Limb (tissue), 2 donors: Measurements from ENCODE around the gene LCN1.

ENCODE experiments used
- DNase-seq, 2 donors: peaks; one replicate each; pipeline ENCODE4 v3.0.0-alpha.2; 2016; ENCODE audit errors: extremely low spot score in 2 of 2

Gene LCN1

GRCh38 chr9:135488527-135488926 lies 32.7 kb upstream of the LCN1 start:
- no peak for DNase-seq

- no peak for DNase-seq
These were observed 31.9 kb upstream of the LCN1 start for GRCh38 chr9:135489188-135489906.

DNA sequence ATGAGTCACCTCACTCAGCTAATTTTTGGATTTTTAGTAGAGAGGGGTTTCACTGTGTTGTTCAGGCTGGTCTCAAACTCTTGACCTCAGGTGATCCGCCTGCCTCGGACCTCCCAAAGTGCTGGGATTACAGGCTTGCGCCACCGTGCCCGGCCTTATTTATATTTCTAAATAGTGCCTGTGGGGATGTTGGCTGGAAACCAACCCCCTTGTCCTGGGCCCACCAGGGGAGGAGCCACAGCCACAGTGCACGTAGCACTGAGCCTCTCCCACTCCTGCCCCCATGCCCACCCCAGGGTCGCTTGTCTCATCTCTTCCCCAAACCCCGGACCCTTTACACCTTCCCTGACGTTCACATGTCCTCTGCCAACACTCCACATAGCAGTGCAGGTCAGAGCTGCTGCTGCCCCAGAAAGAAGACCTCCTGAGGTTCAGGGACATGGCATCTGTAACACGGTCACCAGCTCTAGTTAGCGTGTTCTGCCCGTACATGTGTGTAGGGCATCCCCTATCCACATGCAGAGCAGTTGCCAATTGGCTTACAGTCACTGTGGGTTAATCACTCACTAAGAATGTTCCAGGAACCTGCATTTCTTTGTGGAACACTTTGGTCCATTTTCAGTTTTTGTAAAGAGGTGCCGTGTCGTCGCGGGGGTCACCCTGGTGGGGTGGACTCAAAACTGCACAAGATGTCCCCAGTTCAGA lies 30.9 kb upstream of the LCN1 start:
- DNase-seq = no peak

GRCh38 chr9:135490980-135491464 lies 30.2 kb upstream of the LCN1 start:
- no peak for DNase-seq

DNA sequence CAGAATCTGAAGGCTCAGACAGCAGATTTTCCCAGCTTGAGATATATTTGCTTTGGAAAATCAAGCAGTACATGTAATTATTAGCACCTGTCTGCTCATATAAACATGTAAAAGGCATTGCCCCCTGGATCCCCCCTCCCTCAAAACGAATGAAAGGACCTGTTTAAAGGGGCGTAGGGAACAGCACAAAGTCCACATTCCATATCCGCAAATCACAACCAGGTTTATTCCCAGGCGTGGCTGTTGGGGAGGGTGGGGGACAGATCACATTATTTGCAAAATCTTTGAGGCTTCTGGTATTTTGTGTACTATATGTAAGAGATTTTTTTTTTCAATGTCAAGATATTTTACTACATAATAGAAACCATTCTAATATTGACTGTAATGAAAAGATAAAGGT lies 29.5 kb upstream of the LCN1 start:
- no peak for DNase-seq

DNA sequence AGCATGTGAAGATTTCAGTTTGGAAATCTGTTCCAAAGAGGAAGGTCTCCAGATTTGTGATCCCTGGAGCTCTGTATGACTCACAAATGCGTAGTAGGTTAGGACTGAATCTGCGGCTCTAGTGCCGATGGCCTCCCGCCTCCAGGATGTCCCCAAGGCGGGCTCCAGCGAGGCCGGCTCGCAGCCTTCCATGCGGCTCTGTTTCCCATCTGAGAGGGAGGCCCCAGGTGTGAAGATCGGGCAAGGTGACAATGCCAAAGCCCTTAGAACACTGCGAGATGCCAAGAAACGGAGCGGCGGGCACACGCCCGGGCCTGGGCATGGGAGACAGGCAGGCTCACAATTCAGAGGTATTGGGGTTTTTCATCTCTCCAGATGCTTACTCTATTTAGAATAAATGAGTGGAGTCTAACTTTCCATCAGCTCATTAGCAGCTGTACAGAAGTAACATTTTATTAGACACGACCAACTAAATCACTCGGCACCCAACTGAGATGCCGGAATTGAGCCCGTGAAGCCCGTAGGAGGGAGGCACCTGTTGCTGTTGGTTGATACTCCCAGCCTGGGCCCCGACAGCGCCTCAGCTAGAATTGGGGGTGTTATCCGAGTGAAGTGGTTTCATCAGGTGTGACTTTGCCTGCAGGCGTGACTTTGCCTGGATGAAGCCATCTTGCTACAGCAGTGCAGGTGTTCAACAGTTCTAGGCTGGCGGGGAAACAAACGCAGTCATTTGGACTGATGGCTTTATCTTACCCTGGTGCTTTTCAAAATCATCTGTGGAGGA lies 28.2 kb upstream of the LCN1 start:
- no peak for DNase-seq

DNA sequence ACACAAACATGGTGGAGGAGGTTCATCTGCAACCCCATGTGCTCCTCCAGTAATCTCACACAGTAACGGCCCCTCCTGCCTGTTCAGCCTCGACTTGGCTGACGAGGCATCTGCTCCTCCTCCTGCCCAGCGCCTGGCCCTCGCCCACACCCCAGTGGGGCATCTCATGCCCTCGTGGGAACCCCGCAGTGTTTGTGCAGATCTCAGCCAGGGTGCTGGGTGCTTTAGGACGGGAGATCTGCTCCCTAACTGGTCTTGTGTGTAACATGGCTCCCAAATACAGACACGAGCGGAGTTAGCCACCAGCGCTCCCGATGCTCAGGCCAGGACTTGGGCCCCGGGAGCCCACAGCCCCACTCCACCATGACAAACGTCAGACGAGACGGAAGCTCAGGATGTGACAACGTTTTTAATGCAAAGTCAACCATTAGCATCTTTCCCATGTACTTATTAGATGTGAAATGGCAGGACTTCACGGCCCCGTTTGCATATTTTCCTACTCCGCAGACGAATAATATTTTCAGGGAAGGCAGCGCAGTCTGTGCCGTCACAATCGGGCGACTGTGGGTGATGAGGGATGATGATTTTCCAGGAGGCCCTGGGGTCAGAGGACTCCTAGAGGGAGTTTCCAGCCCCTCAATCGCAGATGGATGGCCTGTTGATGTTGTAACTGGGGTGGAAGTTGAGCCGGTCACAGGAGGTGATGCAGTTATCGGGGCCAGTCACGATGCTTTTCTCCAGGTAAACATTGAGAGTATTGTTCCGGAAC lies 26.3 kb upstream of the LCN1 start:
- DNase-seq = no peak

DNA sequence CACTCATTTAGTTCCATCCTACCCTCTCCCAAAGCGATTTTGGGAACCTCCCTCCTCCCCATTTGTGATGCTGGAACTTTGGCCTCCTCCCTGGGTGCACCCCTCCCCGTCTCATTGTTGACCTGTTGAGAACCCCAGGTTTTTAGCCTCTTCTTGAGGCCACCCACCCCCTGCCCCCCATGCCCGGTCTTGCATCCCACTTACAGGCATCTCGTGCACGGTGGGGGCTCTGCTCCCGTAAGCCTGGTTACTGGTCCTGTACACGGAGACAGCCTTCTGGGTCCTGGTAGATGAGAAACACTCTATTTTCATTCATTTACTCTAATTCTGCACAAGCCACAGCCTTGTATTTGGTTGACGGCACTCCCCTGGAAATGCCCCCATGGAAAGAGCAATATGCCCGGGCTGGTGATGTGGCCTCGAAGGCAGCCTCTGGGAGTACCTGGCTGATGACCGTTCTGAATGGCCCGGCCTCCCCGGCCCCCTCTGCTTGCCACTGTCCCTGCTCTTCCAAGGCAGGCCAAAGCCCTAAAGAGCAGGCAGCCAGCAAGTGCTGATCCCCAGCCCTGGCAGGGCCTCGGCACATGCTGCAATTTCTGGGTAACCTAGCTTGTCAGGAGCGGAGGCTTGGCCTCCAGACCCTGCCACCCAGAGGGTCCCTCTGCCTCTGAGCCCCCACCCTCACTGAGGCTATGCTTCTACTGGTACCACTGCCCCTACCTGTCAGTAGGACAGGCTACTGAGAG lies 22.7 kb upstream of the LCN1 start:
- no peak for DNase-seq

DNA sequence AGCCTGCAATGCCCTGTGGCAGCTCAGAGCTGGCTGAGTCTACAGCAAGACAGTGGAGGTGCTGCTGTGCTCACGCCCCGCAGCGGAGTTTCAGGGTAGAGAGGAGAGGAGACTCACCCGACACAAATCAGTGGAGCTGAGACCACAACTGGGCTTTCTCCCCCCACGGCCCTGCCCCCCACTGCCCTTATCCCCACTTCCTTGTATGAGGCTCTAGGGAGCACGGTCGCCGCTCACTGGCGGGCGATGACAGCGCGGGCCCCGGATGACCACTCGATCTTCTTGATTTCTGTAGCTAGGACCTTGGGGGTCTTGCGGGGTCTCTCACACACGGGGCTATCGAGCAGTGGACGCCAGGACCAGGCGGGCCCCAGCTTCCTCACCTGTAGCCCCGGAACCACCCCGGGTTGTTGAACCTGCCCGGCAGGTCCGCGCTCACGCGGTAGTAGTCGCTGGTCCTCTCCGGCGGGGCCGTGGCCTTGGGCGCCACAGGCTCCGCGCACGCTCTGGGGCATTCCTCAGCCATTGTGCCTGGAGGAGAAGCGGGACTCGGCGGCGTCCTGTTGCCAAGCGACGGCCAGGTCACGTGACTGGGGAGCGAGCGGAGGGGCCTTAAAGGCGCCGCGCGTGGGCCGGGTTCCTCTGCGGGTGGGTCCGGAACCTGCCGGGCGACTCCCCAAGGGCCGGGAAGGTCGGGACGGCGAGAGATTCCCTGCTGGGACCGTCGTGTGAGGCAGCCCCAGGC lies 21.7 kb upstream of the LCN1 start:
- DNase-seq = peak; percentile 82 to 94

DNA sequence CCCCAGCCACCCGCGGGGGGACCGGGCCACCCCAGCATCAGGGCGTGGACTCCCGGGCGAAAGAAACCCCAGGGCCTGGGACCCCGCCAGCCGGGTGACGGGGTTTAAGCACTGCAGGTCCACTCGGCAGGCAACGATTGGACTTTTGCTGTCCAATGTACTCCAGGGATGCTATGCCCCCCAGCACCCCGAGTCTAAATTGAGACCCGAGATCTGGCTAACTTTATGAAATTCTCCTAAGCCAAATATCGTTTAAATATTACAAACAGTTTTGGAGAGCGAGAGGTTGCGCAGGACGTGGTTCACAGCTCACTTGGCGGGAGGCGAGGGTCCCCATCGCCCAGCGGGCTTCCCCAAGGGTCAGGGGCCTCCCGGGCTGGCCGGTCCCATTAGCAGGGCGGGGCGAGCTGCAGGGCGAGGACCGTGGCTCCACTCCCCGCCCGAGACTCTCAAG lies 21.1 kb upstream of the LCN1 start:
- no peak for DNase-seq

DNA sequence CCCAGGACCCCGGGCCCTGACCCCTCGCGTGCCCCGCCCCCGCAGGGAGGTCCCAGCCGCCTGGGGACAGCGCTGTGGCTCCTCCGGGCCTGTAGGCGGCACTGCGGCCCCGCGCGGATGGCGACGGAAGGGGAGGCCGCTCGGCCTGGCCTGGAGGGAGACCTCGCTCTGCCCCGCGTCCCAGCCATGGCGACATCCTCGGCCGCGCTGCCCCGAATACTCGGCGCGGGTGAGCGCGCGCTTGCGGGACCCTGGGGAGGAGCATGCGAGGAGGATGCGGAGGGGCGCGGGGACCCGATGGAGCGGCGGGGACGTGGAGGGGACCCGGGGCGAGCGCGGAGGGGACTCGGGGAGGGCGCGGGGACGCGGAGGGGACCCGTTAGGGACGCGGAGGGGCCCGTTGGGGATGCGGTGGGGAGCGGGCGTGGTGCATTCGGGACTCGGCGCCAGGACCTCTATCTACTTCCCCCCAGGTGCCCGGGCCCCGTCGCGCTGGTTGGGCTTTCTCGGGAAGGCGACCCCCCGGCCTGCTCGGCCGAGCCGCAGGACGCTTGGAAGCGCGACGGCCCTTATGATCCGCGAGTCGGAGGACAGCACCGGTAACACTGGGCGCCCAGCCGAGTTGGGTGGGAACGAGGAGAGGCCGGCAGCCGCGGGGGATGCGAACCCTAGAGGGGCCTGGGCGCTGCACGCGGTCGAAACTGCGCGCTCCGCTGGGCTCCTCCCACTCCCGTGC lies 20.5 kb upstream of the LCN1 start, which contains the start of gene MRPS2:
Gene MRPS2 (plus strand): TSS at position 158 of the 736 bp plus-strand sequence. CDS start 29 bp downstream, at position 187.
- peak; percentile 90 to 91 for DNase-seq

DNA sequence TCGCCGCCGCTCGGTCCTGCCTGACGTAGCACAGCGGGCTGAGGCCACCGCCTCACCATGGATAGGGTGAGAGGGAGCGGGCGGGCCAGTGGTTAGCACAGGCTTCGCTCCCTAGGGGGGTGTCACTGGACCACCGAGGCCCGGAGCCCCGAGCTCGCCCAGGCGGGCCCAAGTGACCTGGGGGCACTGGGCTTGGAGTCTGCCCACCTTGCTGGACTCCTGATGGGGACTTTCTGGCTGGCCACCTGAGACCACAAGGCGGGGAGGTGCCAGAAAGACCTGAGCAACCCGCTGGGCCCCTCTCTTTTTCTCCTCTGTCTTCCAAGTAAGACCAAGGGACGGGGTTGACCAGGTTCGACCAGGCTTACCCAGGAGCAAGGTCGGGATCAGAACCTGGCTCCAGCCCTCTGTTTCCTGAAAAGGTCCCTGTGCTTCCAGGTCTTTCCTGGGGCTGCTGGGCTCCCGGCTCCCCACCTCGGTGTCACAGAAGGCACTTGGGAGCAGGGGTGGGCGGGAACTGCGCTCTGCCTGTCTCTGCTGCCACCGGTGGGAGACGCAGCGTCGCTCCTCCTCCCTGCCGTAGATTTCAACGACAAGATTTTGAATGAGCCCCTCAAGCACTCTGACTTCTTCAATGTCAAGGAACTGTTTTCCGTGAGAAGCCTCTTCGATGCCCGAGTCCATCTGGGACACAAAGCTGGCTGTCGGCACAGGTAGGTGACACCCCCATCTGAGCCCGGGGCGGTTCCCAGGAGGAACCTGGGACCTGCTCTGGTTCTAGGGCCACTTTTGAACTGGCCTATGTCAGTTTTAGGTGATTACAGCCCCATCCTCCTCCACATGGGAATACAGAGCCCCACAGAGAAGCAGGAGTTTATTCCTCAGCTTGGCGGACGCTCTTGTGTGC lies 19.7 kb upstream of the LCN1 start:
- no peak for DNase-seq

DNA sequence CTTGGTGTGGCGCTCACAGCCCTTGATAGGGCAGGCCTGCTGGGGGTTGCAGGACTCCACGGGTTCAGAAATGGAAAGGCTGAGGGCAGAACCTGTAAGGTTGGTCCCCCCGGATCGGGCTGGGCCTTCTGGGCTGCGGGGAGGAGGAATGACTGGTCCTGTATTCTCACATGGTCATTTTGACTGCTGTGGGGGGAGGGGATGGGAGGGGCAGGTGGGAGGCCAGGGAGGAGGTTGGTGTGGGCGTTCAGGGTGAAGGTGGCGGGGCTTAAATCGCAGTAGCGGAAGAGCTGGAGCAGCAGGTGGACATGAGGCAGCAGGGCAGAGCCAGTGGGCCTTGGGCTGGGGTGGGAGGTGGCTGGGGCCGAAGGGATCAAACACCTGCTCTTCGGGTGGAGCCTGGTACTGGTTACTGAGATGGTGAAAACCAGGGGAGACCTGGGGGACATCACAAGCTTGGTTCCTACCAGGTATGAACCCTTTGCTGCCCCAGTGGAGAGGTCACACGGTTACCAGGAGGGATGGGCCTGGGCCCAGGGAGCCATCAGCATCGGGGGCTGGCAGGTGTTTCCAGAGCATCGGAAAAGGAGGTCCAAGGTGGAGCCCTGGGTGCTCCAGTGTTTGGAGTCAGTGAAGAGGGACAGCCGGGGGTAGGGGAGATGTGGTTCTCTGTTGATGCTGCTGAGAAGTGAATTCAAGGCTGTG lies 18.9 kb upstream of the LCN1 start:
- DNase-seq = no peak

DNA sequence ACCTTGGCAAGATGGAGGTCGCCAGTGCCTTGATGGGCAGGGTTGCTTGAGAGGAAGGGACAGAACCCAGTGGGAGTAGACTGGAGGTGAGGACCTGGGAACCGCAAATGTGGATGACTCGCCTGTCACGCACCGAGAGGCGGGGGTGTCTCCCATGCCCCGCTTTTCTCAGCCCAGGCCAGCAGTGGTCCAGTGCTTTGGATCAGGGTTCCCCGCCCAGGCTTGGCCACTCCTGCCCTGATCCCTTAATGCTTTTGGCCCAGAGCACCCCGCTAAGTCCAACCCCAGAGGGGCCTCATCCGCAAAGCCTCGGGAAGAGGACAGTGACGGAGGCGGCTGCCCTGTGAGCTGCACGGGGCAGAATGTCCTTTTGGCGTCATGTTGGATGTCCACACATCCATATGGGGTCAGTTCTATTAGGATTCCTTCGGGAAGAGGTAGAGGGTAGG lies 18.3 kb upstream of the LCN1 start:
- DNase-seq = no peak

- DNase-seq = no peak
These were observed 17.6 kb upstream of the LCN1 start for GRCh38 chr9:135503371-135504261.
